K562 (cell line): ENCODE data around the gene ZEB2. TPM values are rescaled to one million over a fixed set of nuclear protein-coding genes. Genes with fewer than 3 reads are reported as not detected.

Experiments
- ATAC-seq: fragments of 200-7000 bp; cut with Tn5 transposase; 3 replicates; pipeline ENCODE4 v1.9.1; 2020; ENCODE audit warnings: moderate library complexity
- BruUV-seq: library from RNA; stranded (reverse); fragments of 400-500 nt; replicated peaks from 2 replicates; lab custom pipeline; 2021; lab: Mats Ljungman, UMichigan
- CTCF ChIA-PET: fragments of 300-600 bp; formaldehyde crosslinking; extraction: SDS; loops from one replicate; lab custom pipeline; 2021; ENCODE audit warnings: low intra/inter-chr PET ratio; lab: Yijun Ruan, JAX
- POLR2A ChIA-PET: fragments of 300-600, 350-650 bp; sonication (Branson Sonifier 250); formaldehyde crosslinking; extraction: SDS; loops from one replicate; lab custom pipeline; 2021; ENCODE audit warnings: antibody characterized with exemption, inconsistent platforms; lab: Yijun Ruan, JAX
- DNase-seq, 4 experiments: peaks; one replicate each; pipeline versions ENCODE4 v3.0.0 to v3.0.0-alpha.2; 2011 to 2018; ENCODE audit warnings: low spot score in 3 of 4, mixed read lengths in 3 of 4; ENCODE audit errors: extremely low read depth in 1 of 4
- FAIRE-seq: peaks from 2 replicates; lab custom pipeline; 2011; peaks lifted over from hg19 to GRCh38; lab: Jason Lieb, UNC
- H2AFZ ChIP-seq: 2 replicates; pipeline ENCODE4 v1.6.0; 2011; ENCODE audit warnings: low read depth, low read length, control low read depth, inconsistent platforms
- H3K27ac ChIP-seq: fragments of 200-600 bp; 3 replicates; pipeline ENCODE4 v1.8.0; 2011; ENCODE audit warnings: low read depth, mild to moderate bottlenecking, control low read depth, inconsistent platforms, low read length, moderate library complexity, mixed read lengths; ENCODE audit errors: extremely low read depth
- H3K27me3 ChIP-seq, 2 experiments: fragments of 300-600 bp in 1 of 2; 2 replicates in 1 of 2; 3 replicates in 1 of 2; pipeline versions ENCODE4 v1.6.0 to v1.8.0; 2011; ENCODE audit warnings: inconsistent platforms in 2 of 2, low read length in 2 of 2, mild to moderate bottlenecking in 1 of 2, mixed read lengths in 1 of 2, moderate library complexity in 1 of 2; ENCODE audit not compliant: control insufficient read depth in 2 of 2, insufficient read depth in 2 of 2
- H3K36me3 ChIP-seq: fragments of 300-600 bp; 3 replicates; pipeline ENCODE4 v1.8.0; 2011; ENCODE audit warnings: mild to moderate bottlenecking, low read length, inconsistent platforms; ENCODE audit not compliant: control insufficient read depth, insufficient read depth
- H3K4me1 ChIP-seq, 2 experiments: fragments of 200-600 bp in 1 of 2; replicated peaks in 1 of 2; 2 replicates in 1 of 2; 3 replicates in 1 of 2; pipeline versions ENCODE4 v1.5.1 to v1.8.0; 2011; ENCODE audit warnings: inconsistent platforms in 2 of 2, low read length in 2 of 2, mild to moderate bottlenecking in 1 of 2, mixed read lengths in 1 of 2, moderate library complexity in 1 of 2; ENCODE audit not compliant: control insufficient read depth in 2 of 2, insufficient read depth in 2 of 2
- H3K4me2 ChIP-seq: 2 replicates; pipeline ENCODE4 v1.6.1; 2011; ENCODE audit warnings: low read length, control low read depth, inconsistent platforms, mixed read lengths; ENCODE audit not compliant: insufficient read depth
- H3K4me3 ChIP-seq: fragments of 200-600 bp; sonication (generic), shearing (Covaris generic); 2 replicates; pipeline ENCODE4 v1.5.1; 2016; ENCODE audit warnings: control low read depth, inconsistent platforms
- H3K79me2 ChIP-seq: fragments of 200-600 bp; 3 replicates; pipeline ENCODE4 v1.8.0; 2011; ENCODE audit warnings: low read length, inconsistent platforms; ENCODE audit not compliant: control insufficient read depth, insufficient read depth
- H3K9ac ChIP-seq, 2 experiments: 2 replicates each; pipeline versions ENCODE4 v1.6.0 to v1.6.1; 2011; ENCODE audit warnings: low read depth in 2 of 2, low read length in 2 of 2, control low read depth in 1 of 2, inconsistent platforms in 1 of 2, mild to moderate bottlenecking in 1 of 2, mixed read lengths in 1 of 2; ENCODE audit not compliant: insufficient read depth in 1 of 2
- H3K9me1 ChIP-seq: one replicate; pipeline ENCODE4 v1.6.0; 2011; ENCODE audit warnings: inconsistent platforms, mild to moderate bottlenecking, low read length, moderate library complexity; ENCODE audit not compliant: control insufficient read depth, insufficient read depth
- H3K9me3 ChIP-seq: replicated peaks from 2 replicates; pipeline ENCODE4 v1.5.1; 2011; ENCODE audit warnings: low read depth, low read length, inconsistent platforms; ENCODE audit not compliant: control insufficient read depth, insufficient read depth
- H4K20me1 ChIP-seq: replicated peaks from 2 replicates; pipeline ENCODE4 v1.6.1; 2011; ENCODE audit warnings: low read length, inconsistent platforms, mixed read lengths; ENCODE audit not compliant: control insufficient read depth, insufficient read depth
- TCF15 ChIP-seq: fragments of 250-450 bp; sonication (Bioruptor Pico); IDR thresholded peaks from 2 replicates; pipeline ENCODE4 v1.8.0; 2022; ENCODE audit warnings: moderate library complexity, mild to moderate bottlenecking, inconsistent platforms
- YY1 ChIP-seq, 3 experiments: IDR thresholded peaks; 2 replicates each; pipeline ENCODE4 v1.6.1; 2011; ENCODE audit warnings: low read length in 2 of 3, mild to moderate bottlenecking in 2 of 3, moderate library complexity in 2 of 3, borderline replicate concordance in 1 of 3, control low read depth in 1 of 3, low read depth in 1 of 3; ENCODE audit not compliant: insufficient read depth in 3 of 3, insufficient replicate concordance in 2 of 3, control insufficient read depth in 1 of 3, insufficient read length in 1 of 3; ENCODE audit errors: extremely low read depth in 1 of 3
- ZFP91 ChIP-seq: sonication (generic); formaldehyde crosslinking; IDR thresholded peaks from 2 replicates; pipeline ENCODE4 v1.8.0; 2022; ENCODE audit warnings: mild to moderate bottlenecking, missing genetic modification reagents
- ZFPM2 ChIP-seq: fragments of 250-450 bp; sonication (Bioruptor Pico); IDR thresholded peaks from 2 replicates; pipeline ENCODE4 v1.5.1; 2022; ENCODE audit warnings: mild to moderate bottlenecking
- ZNF184 ChIP-seq: sonication (generic); formaldehyde crosslinking; IDR thresholded peaks from 2 replicates; pipeline ENCODE4 v1.5.0; 2020; ENCODE audit warnings: missing genetic modification reagents
- ZNF384 ChIP-seq: IDR thresholded peaks from 2 replicates; pipeline ENCODE4 v1.6.1; 2012; ENCODE audit warnings: low read depth, low read length, improper control_type of control experiment
- ZNF695 ChIP-seq: fragments of 450-650 bp; formaldehyde crosslinking; IDR thresholded peaks from 2 replicates; pipeline ENCODE4 v1.4.0; 2020; ENCODE audit warnings: mild to moderate bottlenecking, moderate library complexity
- WGBS: fragments of 100-300 bp; shearing (Covaris generic); methylation state at CpG from one replicate; pipeline ENCODE4 v1.1.6; 2016; ENCODE audit warnings: low coverage, mixed read lengths; ENCODE audit not compliant: insufficient coverage; ENCODE audit errors: missing lambda C conversion rate; 5-methylcytosine and 5-hydroxymethylcytosine counted together
- in situ Hi-C: fragments of 300-500 bp; cut with MboI; formaldehyde crosslinking; loops from 4 replicates; pipeline ENCODE4 v1.15.0; 2018; ENCODE audit warnings: inconsistent platforms, mixed read lengths
- intact Hi-C: fragments of 100-400 bp; cut with micrococcal nuclease; formaldehyde crosslinking; loops from 2 replicates; pipeline ENCODE4 v1.14.2; 2022
- polyA plus RNA-seq, 8 experiments: library from polyadenylated mRNA; depleted of rRNA in 4 of 8; stranded (reverse) in 5 of 8; unstranded in 3 of 8; fragments of >200 nt; fragmentation: Nextera tagmentation in 2 of 8; fragmentation: Illumina TruSeq in 1 of 8; extraction: Ambion mirVana in 2 of 8; extraction: Trizol in 1 of 8; gene quantifications; 2 replicates each; pipeline versions ENCODE4 v1.2.1 to v1.2.3, GENCODE V29; 2011 to 2014; ENCODE audit warnings: inconsistent platforms in 1 of 8, missing spikeins in 1 of 8
- total RNA-seq, 7 experiments: library from RNA; depleted of rRNA in 6 of 7; stranded (reverse); fragments of >200 nt in 6 of 7; fragmentation: Illumina TruSeq in 2 of 7; extraction: Trizol in 2 of 7; gene quantifications; 2 replicates each; pipeline versions ENCODE4 v1.2.1 to v1.2.3, GENCODE V29; 2011 to 2021; ENCODE audit warnings: low replicate concordance in 1 of 7

Gene ZEB2
- total and polyA plus RNA-seq, 9 of the 15 experiments (the other 6 are each of a cell fraction or from before 2014, with no cell fraction given), result 15.1 to 113 (median 72.3) TPM

GRCh38 chr2:144448389-144449027, 71.4 kb downstream of the ZEB2 start (continued):
- TF ChIP-seq YY1 (IDR thresholded peaks at IDR 0.05; ENCODE audit: borderline replicate concordance in 1 of 3, control insufficient read depth in 1 of 3, extremely low read depth in 1 of 3, insufficient read depth in 3 of 3, insufficient read length in 1 of 3, insufficient replicate concordance in 2 of 3, low read depth in 1 of 3, low read length in 2 of 3) (no peak), ZNF184 (CRISPR knock-in tag) (no peak), ZNF695 (CRISPR knock-in tag) (no peak), TCF15 (no peak), ZFP91 (CRISPR knock-in tag) (no peak), ZNF384 (no peak)

GRCh38 chr2:144447535-144447934, 72.4 kb downstream of the ZEB2 start:
- 0 out of 2 replicates have a peak, but pooled peaks cover 4% of the 10 kb centered on the region for H4K20me1 ChIP-seq
- no peak overlapping the region for H3K4me3 ChIP-seq
- ChIA-PET CTCF (no interaction called here), POLR2A (interaction anchor here (0.6 kb wide), 1 partner anchor 34 kb away, joined by 5 read pairs; no protein-coding TSS in a partner anchor)
- H3K9me1 ChIP-seq, result no peaks in the 10 kb centered on the region
- H3K27me3 ChIP-seq, result no peaks in the 10 kb centered on the region
- H3K79me2 ChIP-seq, result peaks cover 99% of the 10 kb centered on the region
- peaks cover 78% of the 10 kb centered on the region for H3K36me3 ChIP-seq
- no peaks in the 10 kb centered on the region for H3K9me3 ChIP-seq
- FAIRE-seq (no peak), ATAC-seq (no peak), DNase-seq (no peak)
- TF ChIP-seq ZFPM2 (CRISPR knock-in tag), result no peak
- WGBS, result 98% methylated on average over 4 of the region's 4 CpGs
- BruUV-seq, result no TSS peak
- no peak overlapping the region for H3K4me2 ChIP-seq
- H3K9ac ChIP-seq, result no peak overlapping the region
- intact Hi-C loops (no loop called here), in situ Hi-C loops (no loop called here)
- peaks cover 9 to 23% of the 10 kb centered on the region in 2 experiments; a peak in 4 of 5 replicates for H3K4me1 ChIP-seq
- no peak overlapping the region; the same call in 2 of the 3 replicates for H3K27ac ChIP-seq
- H2AFZ ChIP-seq, result no peak overlapping the region
